HTERT RPE-1 (cell line): ENCODE results near the gene COX4I1.
"Not testable (repeated sequence)": the region's sequence is repeated elsewhere in the genome, so short reads cannot be mapped to it uniquely, and the experiment has no call there.

Experiments
- in situ Hi-C: fragments of 300-500 bp; cut with MboI; formaldehyde crosslinking; loops from 4 replicates; pipeline ENCODE4 v1.14.3; 2020; ENCODE audit warnings: low sequenced_read_pairs

The COX4I1 gene

GRCh38 chr16:85821390-85822135 lies 22.1 kb downstream of the COX4I1 start:
- in situ Hi-C loops: no loop called here

- in situ Hi-C loops: no loop called here
These were observed 22.6 kb downstream of the COX4I1 start for GRCh38 chr16:85822145-85822544.

- in situ Hi-C loops: no loop called here
These were observed 23.9 kb downstream of the COX4I1 start for GRCh38 chr16:85823328-85823920.

GRCh38 chr16:85824161-85825135 lies 25.0 kb downstream of the COX4I1 start:
- in situ Hi-C loops: no loop called here

GRCh38 chr16:85825326-85825725 lies 25.8 kb downstream of the COX4I1 start:
- in situ Hi-C loops: no loop called here

- in situ Hi-C loops: no loop called here
These were observed 27.3 kb downstream of the COX4I1 start for GRCh38 chr16:85826686-85827247.

GRCh38 chr16:85828166-85828565 lies 28.7 kb downstream of the COX4I1 start:
- in situ Hi-C loops: no loop called here

- in situ Hi-C loops: no loop called here
These were observed 29.8 kb downstream of the COX4I1 start for GRCh38 chr16:85829171-85829719.

- in situ Hi-C loops: no loop called here
These were observed 30.4 kb downstream of the COX4I1 start for GRCh38 chr16:85829751-85830445.

- in situ Hi-C loops: no loop called here
These were observed 31.3 kb downstream of the COX4I1 start for GRCh38 chr16:85830821-85831220.

- in situ Hi-C loops: no loop called here
These were observed 33.2 kb downstream of the COX4I1 start for GRCh38 chr16:85832570-85833218.

- in situ Hi-C loops: no loop called here
These were observed 33.9 kb downstream of the COX4I1 start for GRCh38 chr16:85833219-85833920.

- in situ Hi-C loops: no loop called here
These were observed 35.2 kb downstream of the COX4I1 start for GRCh38 chr16:85834741-85835140.

GRCh38 chr16:85835227-85835751 lies 35.8 kb downstream of the COX4I1 start:
- in situ Hi-C loops: no loop called here

- in situ Hi-C loops: no loop called here
These were observed 36.6 kb downstream of the COX4I1 start for GRCh38 chr16:85835956-85836705.

- in situ Hi-C loops: no loop called here
These were observed 37.4 kb downstream of the COX4I1 start for GRCh38 chr16:85836706-85837582.

- in situ Hi-C loops: not testable (repeated sequence)
These were observed 38.2 kb downstream of the COX4I1 start for GRCh38 chr16:85837654-85838053.
